Measurements from ENCODE around the gene TRIP4.

DNA sequence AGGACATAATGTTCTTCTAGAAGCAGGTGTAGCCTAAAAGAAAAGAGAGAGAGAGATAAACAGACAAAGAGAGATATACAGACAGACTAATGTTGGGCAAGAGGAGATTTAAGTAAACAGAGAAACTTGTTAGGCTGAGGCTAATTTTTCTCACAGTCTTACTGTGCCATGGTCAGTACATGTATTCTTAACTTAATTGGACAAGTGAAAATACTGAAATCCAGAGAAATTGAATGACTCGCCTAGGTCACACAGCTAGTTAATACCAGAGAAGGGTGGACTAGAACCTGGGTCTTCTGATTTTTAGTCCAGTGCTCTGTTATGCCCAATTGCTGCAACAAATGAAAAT, 66.0 kb downstream of the TRIP4 start:
- no peak for TF ChIP-seq ESRRA (CRISPR knock-in tag; IDR thresholded peaks at IDR 0.05; ENCODE audit: borderline replicate concordance)
- TF ChIP-seq NFE2L1 (CRISPR knock-in tag; IDR thresholded peaks at IDR 0.05) = no peak
